ENCODE data around the gene SGSM1. TPM values are rescaled to one million over a fixed set of nuclear protein-coding genes. Genes with fewer than 3 reads are reported as not detected.
"Not testable (repeated sequence)": the region's sequence is repeated elsewhere in the genome, so short reads cannot be mapped to it uniquely, and the experiment has no call there.

Gene SGSM1
- total and polyA plus RNA-seq, 2 of the 4 experiments (the other 2 are of a cell fraction) = not detected

- H3K4me3 ChIP-seq (ENCODE audit: insufficient read depth, low read depth, low read length); H3K36me3 ChIP-seq (ENCODE audit: control insufficient read depth, insufficient read depth, low read length); BruUV-seq (replicated peaks); H3K23ac ChIP-seq (ENCODE audit: low read depth, low read length); H3K27me3 ChIP-seq (ENCODE audit: control insufficient read depth, insufficient read depth, low read length); H4K20me1 ChIP-seq (ENCODE audit: insufficient read depth, low read length); H3K4ac ChIP-seq (ENCODE audit: low read depth, low read length); ATAC-seq (ENCODE audit: low read depth); H3K27ac ChIP-seq (ENCODE audit: insufficient read depth, low read length); H3K18ac ChIP-seq (ENCODE audit: low read depth, low read length); H2BK120ac ChIP-seq (ENCODE audit: low read depth, low read length); H4K91ac ChIP-seq (ENCODE audit: insufficient read depth, low read depth, low read length); H3K9ac ChIP-seq (ENCODE audit: low read depth, low read length); POLR2A ChIA-PET (ENCODE audit: unreplicated experiment); H2BK5ac ChIP-seq (ENCODE audit: low read depth, low read length, poor library complexity, severe bottlenecking); H2BK15ac ChIP-seq (ENCODE audit: low read depth, low read length); H2AFZ ChIP-seq (replicated peaks; ENCODE audit: low read length, poor library complexity); H4K5ac ChIP-seq (ENCODE audit: low read depth, low read length); H2AK5ac ChIP-seq (ENCODE audit: low read depth, low read length); H3K14ac ChIP-seq (replicated peaks; ENCODE audit: low read depth, low read length); H2AK9ac ChIP-seq (replicated peaks; ENCODE audit: low read depth, low read length, poor library complexity); DNase-seq; H3K9me3 ChIP-seq (ENCODE audit: control insufficient read depth, insufficient read depth, low read length); H3K4me1 ChIP-seq (ENCODE audit: control insufficient read depth, insufficient read depth, low read length); in situ Hi-C loops (cut with MboI; ENCODE audit: low sequenced_read_pairs); H3K56ac ChIP-seq (ENCODE audit: extremely low read depth, insufficient read depth, low read length); H3K9me1 ChIP-seq (ENCODE audit: insufficient read depth, low read length); H3K4me2 ChIP-seq (ENCODE audit: low read depth, low read length); dilution Hi-C loops (cut with HindIII; ENCODE audit: low sequenced_read_pairs, unreplicated experiment); H4K8ac ChIP-seq (ENCODE audit: low read depth in 2 of 2, low read length in 2 of 2); H3K79me1 ChIP-seq (ENCODE audit: low read depth in 1 of 2, low read length in 2 of 2); H2BK20ac ChIP-seq (ENCODE audit: low read depth, low read length): not testable (repeated sequence)
- intact Hi-C loops (cut with micrococcal nuclease) = loop anchor here (1.0 kb wide), 2 partner anchors 45 to 68 kb away; no protein-coding TSS in a partner anchor
- TF ChIP-seq SMC3 (IDR thresholded peaks at IDR 0.05; ENCODE audit: low read depth, low read length) (0 out of 2 replicates have a peak, but pooled peaks have one; percentile 6), CTCF (conservative IDR thresholded peaks at IDR 0.05; ENCODE audit: low read depth, low read length) (0 out of 2 replicates have a peak, but pooled peaks have one; percentile 5)
- CTCF ChIA-PET = interaction anchor here (1.1 kb wide), 1 partner anchor 8 kb away, joined by 3 read pairs; no protein-coding TSS in a partner anchor
- no CpG with 5 or more reads among the region's 8 CpGs for WGBS, 2 experiments (ENCODE audit: extremely low coverage in 2 of 2, insufficient read length in 1 of 2)
Measured at GRCh38 chr22:24837517-24837916, 31.5 kb downstream of the SGSM1 start.

Measured in IMR-90 (cell line).